Lung (tissue), 12 donors: ENCODE data around the gene MAN1A1. TPM values are rescaled to one million over a fixed set of nuclear protein-coding genes. Genes with fewer than 3 reads are reported as not detected.
A peak's percentile ranks its signal among the peaks of the same experiment; 100 is the strongest.

Experiments
- ATAC-seq: fragments of 200-7000 bp; cut with Tn5 transposase; one replicate; pipeline ENCODE4 v1.9.1; 2020; ENCODE audit warnings: moderate number of reproducible peaks; ENCODE audit not compliant: insufficient read depth, low FRiP score
- DNase-seq, 3 donors: peaks; one replicate each; pipeline ENCODE4 v3.0.0-alpha.2; 2013 to 2017
- H3K27ac ChIP-seq, 2 donors: one replicate each; pipeline ENCODE4 v1.5.1; 2013; ENCODE audit warnings: mild to moderate bottlenecking in 2 of 2, moderate library complexity in 2 of 2, control low read depth in 1 of 2, inconsistent platforms in 1 of 2, low read depth in 1 of 2, low read length in 1 of 2
- H3K27me3 ChIP-seq, 3 donors: one replicate each; pipeline ENCODE4 v1.5.1; 2013; ENCODE audit warnings: low read length in 2 of 3; ENCODE audit not compliant: control insufficient read depth in 3 of 3, insufficient read depth in 3 of 3
- H3K36me3 ChIP-seq, 4 donors: one replicate each; pipeline ENCODE4 v1.5.1; 2013; ENCODE audit warnings: low read length in 4 of 4, mild to moderate bottlenecking in 1 of 4, moderate library complexity in 1 of 4; ENCODE audit not compliant: control insufficient read depth in 4 of 4, insufficient read depth in 4 of 4
- H3K4me1 ChIP-seq, 5 donors: one replicate each; pipeline ENCODE4 v1.5.1; 2013; ENCODE audit warnings: low read length in 5 of 5, mild to moderate bottlenecking in 2 of 5, moderate library complexity in 1 of 5; ENCODE audit not compliant: control insufficient read depth in 5 of 5, insufficient read depth in 5 of 5
- H3K4me3 ChIP-seq: one replicate; pipeline ENCODE4 v1.5.1; 2013; ENCODE audit warnings: mild to moderate bottlenecking, control low read depth, moderate library complexity
- H3K9ac ChIP-seq, 2 donors: one replicate each; pipeline ENCODE4 v1.5.1; 2013; ENCODE audit warnings: low read length in 2 of 2, control low read depth in 1 of 2; ENCODE audit not compliant: insufficient read depth in 1 of 2
- H3K9me3 ChIP-seq, 4 donors: one replicate each; pipeline ENCODE4 v1.5.1; 2013; ENCODE audit warnings: low read length in 3 of 4, mild to moderate bottlenecking in 1 of 4, moderate library complexity in 1 of 4; ENCODE audit not compliant: control insufficient read depth in 4 of 4, insufficient read depth in 3 of 4
- WGBS, 2 donors: extraction: QIAGEN DNeasy Blood & Tissue Kit; methylation state at CpG; one replicate each; pipeline ENCODE4 v1.1.7; 2013; 5-methylcytosine and 5-hydroxymethylcytosine counted together
- polyA plus RNA-seq, 2 donors: library from polyadenylated mRNA; stranded (reverse); fragments of 200-250 nt; gene quantifications; one replicate each; pipeline ENCODE4 v1.2.1, GENCODE V29; 2013
- total RNA-seq, 2 donors: library from RNA; depleted of rRNA in 1 of 2; stranded (reverse); fragments of >200 nt in 1 of 2; gene quantifications; one replicate each; pipeline ENCODE4 v1.2.1, GENCODE V29; 2014 to 2021
- TF ChIP-seq, protein P1 (sequence below): IDR thresholded peaks from 2 replicates; pipeline ENCODE4 v1.5.1; 2012; ENCODE audit warnings: mild to moderate bottlenecking; ENCODE audit errors: control extremely low read depth, extremely low read depth
- donor health status: control.
- donor health status: control.
- donor health status: Bipolar disorder and iron deficiency.
- donor health status: healthy.
- donor health status: DM: yes; HTN: yes; CAD: no.

MAN1A1 gene
- total and polyA plus RNA-seq, 4 donors = 13.9 to 71.0 (median 48.2) TPM

DNA sequence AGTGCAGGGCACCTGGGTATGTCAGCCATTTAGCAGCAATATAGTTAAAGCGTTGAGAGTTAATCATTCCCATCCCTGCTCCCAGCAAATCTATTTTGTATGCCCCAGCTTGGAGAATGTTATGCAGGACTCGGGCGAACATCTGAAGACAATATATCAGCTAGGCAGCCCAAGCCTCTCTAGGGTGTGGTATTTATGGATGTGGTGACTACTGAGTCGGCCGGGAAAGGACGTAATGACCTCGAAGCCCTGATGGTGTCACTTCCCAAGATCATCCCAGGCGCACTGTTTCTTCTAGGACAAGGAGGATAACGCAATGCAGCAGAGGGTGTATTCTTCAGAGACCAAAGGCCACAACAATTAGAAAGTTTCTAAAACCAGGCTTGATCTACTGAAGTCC is 207.5 kb downstream of the MAN1A1 start:
- no peaks in the 10 kb centered on the region for H3K36me3 ChIP-seq
- H3K4me3 ChIP-seq = no peak overlapping the region
- no peak overlapping the region for H3K27ac ChIP-seq
- no peak overlapping the region for H3K9ac ChIP-seq
- TF ChIP-seq, protein P1, sequence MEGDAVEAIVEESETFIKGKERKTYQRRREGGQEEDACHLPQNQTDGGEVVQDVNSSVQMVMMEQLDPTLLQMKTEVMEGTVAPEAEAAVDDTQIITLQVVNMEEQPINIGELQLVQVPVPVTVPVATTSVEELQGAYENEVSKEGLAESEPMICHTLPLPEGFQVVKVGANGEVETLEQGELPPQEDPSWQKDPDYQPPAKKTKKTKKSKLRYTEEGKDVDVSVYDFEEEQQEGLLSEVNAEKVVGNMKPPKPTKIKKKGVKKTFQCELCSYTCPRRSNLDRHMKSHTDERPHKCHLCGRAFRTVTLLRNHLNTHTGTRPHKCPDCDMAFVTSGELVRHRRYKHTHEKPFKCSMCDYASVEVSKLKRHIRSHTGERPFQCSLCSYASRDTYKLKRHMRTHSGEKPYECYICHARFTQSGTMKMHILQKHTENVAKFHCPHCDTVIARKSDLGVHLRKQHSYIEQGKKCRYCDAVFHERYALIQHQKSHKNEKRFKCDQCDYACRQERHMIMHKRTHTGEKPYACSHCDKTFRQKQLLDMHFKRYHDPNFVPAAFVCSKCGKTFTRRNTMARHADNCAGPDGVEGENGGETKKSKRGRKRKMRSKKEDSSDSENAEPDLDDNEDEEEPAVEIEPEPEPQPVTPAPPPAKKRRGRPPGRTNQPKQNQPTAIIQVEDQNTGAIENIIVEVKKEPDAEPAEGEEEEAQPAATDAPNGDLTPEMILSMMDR = no peak
- H3K9me3 ChIP-seq = no peaks in the 10 kb centered on the region
- ATAC-seq (no peak), DNase-seq (no peak)
- H3K4me1 ChIP-seq = peaks cover 3 to 37% (median 9%) of the 10 kb centered on the region in 5 donors
- WGBS, 2 donors = 85 to 93% methylated on average over 9 of the region's 9 CpGs
- H3K27me3 ChIP-seq = no peaks in the 10 kb centered on the region

DNA sequence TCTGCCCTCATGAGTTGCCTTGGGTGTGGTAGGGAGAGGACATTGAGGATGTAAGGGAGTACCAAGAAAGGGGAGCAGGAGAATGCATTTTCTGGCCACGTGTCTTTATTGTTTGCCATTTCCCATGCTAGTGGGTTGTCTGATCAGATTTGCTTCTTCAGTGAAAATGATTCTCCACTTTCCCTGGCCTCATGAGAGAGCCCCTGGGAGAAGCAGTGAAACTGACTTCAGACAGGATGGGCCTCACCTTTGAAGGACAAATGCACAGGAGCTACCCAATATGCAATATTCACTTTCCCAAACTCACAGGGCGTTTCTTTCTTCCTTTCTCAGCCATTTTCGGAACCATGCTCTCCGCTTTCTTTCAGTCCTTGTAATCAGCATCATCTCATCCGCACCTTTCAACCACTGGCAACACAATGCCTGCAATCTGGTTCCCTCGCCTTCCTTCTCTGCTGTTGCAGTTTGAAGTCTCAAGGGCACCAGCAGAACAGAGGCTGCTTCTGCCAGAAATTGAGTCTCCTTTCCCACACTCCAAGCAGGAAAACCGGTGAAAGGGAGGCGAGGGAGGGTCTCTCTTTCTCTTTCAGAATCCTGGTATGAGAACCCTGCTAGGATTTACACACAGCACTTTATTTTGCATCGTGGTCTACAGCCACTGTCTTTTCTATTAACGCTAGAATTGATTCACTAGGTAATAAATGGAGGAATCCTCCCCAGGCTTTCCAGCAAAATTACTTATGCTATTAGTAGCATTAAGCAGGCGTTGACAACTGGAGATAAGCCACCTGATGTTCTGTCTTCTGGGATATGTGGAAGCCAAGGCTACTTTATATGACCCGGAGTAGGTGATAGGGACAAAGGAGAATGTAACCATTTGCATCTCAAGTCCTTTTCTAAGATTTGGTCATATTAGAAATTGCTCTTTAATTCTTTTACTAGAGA is 209.1 kb downstream of the MAN1A1 start:
- Histone ChIP-seq H3K36me3 (no peaks in the 10 kb centered on the region), H3K4me3 (no peak overlapping the region), H3K27me3 (no peaks in the 10 kb centered on the region), H3K27ac (no peak overlapping the region), H3K4me1 (peaks cover 0 to 38% (median 11%) of the 10 kb centered on the region in 5 donors), H3K9ac (no peak overlapping the region), H3K9me3 (no peaks in the 10 kb centered on the region)
- DNase-seq (peak in 1 of 3 donors; percentile 26), ATAC-seq (no peak)
- TF ChIP-seq, protein P1 = no peak
- WGBS, 2 donors = 91 to 92% methylated on average over 12 of the region's 12 CpGs

- Histone ChIP-seq H3K27ac (no peak overlapping the region), H3K4me1 (peaks cover 0 to 38% (median 11%) of the 10 kb centered on the region in 5 donors), H3K9ac (peak overlapping the region in 1 of 2 donors; percentile 14), H3K4me3 (no peak overlapping the region), H3K36me3 (no peaks in the 10 kb centered on the region), H3K9me3 (no peaks in the 10 kb centered on the region), H3K27me3 (no peaks in the 10 kb centered on the region)
- TF ChIP-seq, protein P1 = no peak
- WGBS, 2 donors = 64 to 69% methylated on average over 7 of the region's 7 CpGs
- DNase-seq (peak in 1 of 3 donors; percentile 27), ATAC-seq (peak; percentile 59)
Measured at GRCh38 chr6:119138906-119139541, 210.5 kb downstream of the MAN1A1 start.
